HepG2 (cell line): Measurements from ENCODE around the gene CNOT1. TPM values are rescaled to one million over a fixed set of nuclear protein-coding genes. Genes with fewer than 3 reads are reported as not detected.

Experiments
- ATAC-seq: fragments of 200-7000 bp; cut with Tn5 transposase; 3 replicates; pipeline ENCODE4 v1.9.1; 2020; ENCODE audit warnings: mild to moderate bottlenecking, moderate library complexity
- Bru-seq: library from RNA; stranded (reverse); fragments of 400-500 nt; gene quantifications from one replicate; lab custom pipeline; 2021; lab: Mats Ljungman, UMichigan
- BruChase-seq, 2 experiments: library from RNA; stranded (reverse); fragments of 400-500 nt; gene quantifications; one replicate each; lab custom pipeline; 2021; lab: Mats Ljungman, UMichigan
- BruUV-seq: library from RNA; stranded (reverse); fragments of 400-500 nt; replicated peaks from 2 replicates; lab custom pipeline; 2021; lab: Mats Ljungman, UMichigan
- CTCF ChIA-PET: fragments of 300-600 bp; formaldehyde crosslinking; extraction: SDS; loops from one replicate; lab custom pipeline; 2021; ENCODE audit warnings: low total read pairs, inconsistent platforms, low intra/inter-chr PET ratio; lab: Yijun Ruan, JAX
- POLR2A ChIA-PET: fragments of 350-600 bp; sonication (Branson Sonifier 250); formaldehyde crosslinking; loops from one replicate; lab custom pipeline; 2020; ENCODE audit warnings: antibody characterized with exemption, inconsistent platforms; lab: Yijun Ruan, JAX
- DNase-seq: peaks from one replicate; pipeline ENCODE4 v3.0.0-alpha.2; 2015; ENCODE audit warnings: low spot score
- FAIRE-seq: peaks from 3 replicates; lab custom pipeline; 2011; peaks lifted over from hg19 to GRCh38; lab: Jason Lieb, UNC
- H2AFZ ChIP-seq: one replicate; pipeline ENCODE4 v1.6.1; 2011; ENCODE audit warnings: low read length, inconsistent platforms
- H3K27ac ChIP-seq: fragments of 300-600 bp; 3 replicates; pipeline ENCODE4 v1.8.0; 2011; ENCODE audit warnings: mixed run types, mild to moderate bottlenecking, mixed read lengths, low read length, inconsistent platforms; ENCODE audit not compliant: insufficient read depth; ENCODE audit errors: extremely low read length
- H3K27me3 ChIP-seq, 2 experiments: fragments of 200-600 bp in 1 of 2; 2 replicates in 1 of 2; 3 replicates in 1 of 2; pipeline versions ENCODE4 v1.6.0 to v1.8.0; 2011; ENCODE audit warnings: low read length in 2 of 2, mild to moderate bottlenecking in 2 of 2, moderate library complexity in 2 of 2, inconsistent platforms in 1 of 2; ENCODE audit not compliant: insufficient read depth in 2 of 2, control insufficient read depth in 1 of 2
- H3K36me3 ChIP-seq, 2 experiments: fragments of 200-600 bp in 1 of 2; replicated peaks in 1 of 2; 2 replicates in 1 of 2; 3 replicates in 1 of 2; pipeline versions ENCODE4 v1.5.1 to v1.8.0; 2011; ENCODE audit warnings: low read length in 2 of 2, inconsistent platforms in 1 of 2; ENCODE audit not compliant: insufficient read depth in 2 of 2, control insufficient read depth in 1 of 2
- H3K4me1 ChIP-seq: 2 replicates; pipeline ENCODE4 v1.5.1; 2012; ENCODE audit warnings: low read length, inconsistent platforms; ENCODE audit not compliant: insufficient read depth
- H3K4me2 ChIP-seq: 2 replicates; pipeline ENCODE4 v1.6.0; 2011; ENCODE audit warnings: low read depth, low read length, inconsistent platforms
- H3K4me3 ChIP-seq, 3 experiments: fragments of 200-600 bp in 1 of 3; sonication (generic), shearing (Covaris generic) in 1 of 3; replicated peaks in 1 of 3; 2 replicates each; pipeline ENCODE4 v1.5.1; 2011 to 2016; ENCODE audit warnings: low read length in 3 of 3, inconsistent platforms in 2 of 3, low read depth in 2 of 3, mild to moderate bottlenecking in 2 of 3, control low read depth in 1 of 3, mixed read lengths in 1 of 3; ENCODE audit not compliant: insufficient read depth in 1 of 3
- H3K79me2 ChIP-seq: one replicate; pipeline ENCODE4 v1.6.1; 2011; ENCODE audit warnings: low read length, inconsistent platforms; ENCODE audit not compliant: insufficient read depth
- H3K9ac ChIP-seq: 2 replicates; pipeline ENCODE4 v1.6.0; 2011; ENCODE audit warnings: mild to moderate bottlenecking, low read depth, low read length, inconsistent platforms; ENCODE audit not compliant: insufficient read depth
- H3K9me3 ChIP-seq: 2 replicates; pipeline ENCODE4 v1.5.1; 2012; ENCODE audit warnings: mild to moderate bottlenecking, low read length
- H4K20me1 ChIP-seq: 2 replicates; pipeline ENCODE4 v1.6.0; 2011; ENCODE audit warnings: inconsistent platforms, mild to moderate bottlenecking, low read length, moderate library complexity; ENCODE audit not compliant: insufficient read depth
- DZIP1 ChIP-seq: sonication (generic); formaldehyde crosslinking; IDR thresholded peaks from 2 replicates; pipeline ENCODE4 v1.5.0; 2020; ENCODE audit warnings: mild to moderate bottlenecking, missing genetic modification reagents
- HOXA9 ChIP-seq: sonication (generic); formaldehyde crosslinking; IDR thresholded peaks from 2 replicates; pipeline ENCODE4 v1.8.1; 2022; ENCODE audit warnings: missing genetic modification reagents, mild to moderate bottlenecking, moderate library complexity, borderline replicate concordance
- IRF1 ChIP-seq: sonication (generic); formaldehyde crosslinking; IDR thresholded peaks from 2 replicates; pipeline ENCODE4 v1.4.0; 2020; ENCODE audit warnings: low read depth, mild to moderate bottlenecking, missing genetic modification reagents
- MAFG ChIP-seq: sonication (generic); formaldehyde crosslinking; IDR thresholded peaks from 2 replicates; pipeline ENCODE4 v1.5.1; 2020; ENCODE audit warnings: mild to moderate bottlenecking, missing genetic modification reagents
- MXI1 ChIP-seq: IDR thresholded peaks from 3 replicates; pipeline ENCODE4 v1.6.1; 2012; ENCODE audit warnings: low read depth, low read length, inconsistent platforms, borderline replicate concordance
- NKX3-1 ChIP-seq: sonication (generic); formaldehyde crosslinking; IDR thresholded peaks from 2 replicates; pipeline ENCODE4 v1.5.0; 2020; ENCODE audit warnings: missing genetic modification reagents
- TEAD2 ChIP-seq: sonication (generic); formaldehyde crosslinking; IDR thresholded peaks from 2 replicates; pipeline ENCODE4 v1.9.0; 2021; ENCODE audit warnings: missing genetic modification reagents
- TOPORS ChIP-seq: sonication (generic); formaldehyde crosslinking; IDR thresholded peaks from 2 replicates; pipeline ENCODE4 v1.8.0; 2023; ENCODE audit warnings: mild to moderate bottlenecking, missing genetic modification reagents
- ZFY ChIP-seq: sonication (generic); formaldehyde crosslinking; IDR thresholded peaks from 2 replicates; pipeline ENCODE4 v1.4.0; 2020; ENCODE audit warnings: missing genetic modification reagents
- ZKSCAN1 ChIP-seq: fragments of 150-350 bp; IDR thresholded peaks from 2 replicates; pipeline ENCODE4 v1.6.1; 2014; ENCODE audit warnings: low read length
- WGBS: methylation state at CpG from one replicate; pipeline ENCODE4 v1.1.6; 2017; ENCODE audit warnings: low lambda C conversion rate; 5-methylcytosine and 5-hydroxymethylcytosine counted together
- in situ Hi-C: cut with HindIII; loops from 2 replicates; pipeline ENCODE4 v1.10.0; 2017; ENCODE audit warnings: low pct_unique_long_range_greater_than_20kb; ENCODE audit not compliant: extremely low pct_ligation_motif_present
- intact Hi-C: fragments of 100-400 bp; cut with micrococcal nuclease; formaldehyde crosslinking; loops from one replicate; pipeline ENCODE4 v1.10.0; 2022; ENCODE audit not compliant: unreplicated experiment
- long read RNA-seq, 2 experiments: library from RNA in 1 of 2; library from polyadenylated mRNA in 1 of 2; stranded (forward) in 1 of 2; unstranded in 1 of 2; transcript quantifications; one replicate each; pipeline ENCODE4 v2.0.0, GENCODE V29; 2019 to 2022
- polyA minus RNA-seq, 3 experiments: library from RNA; depleted of rRNA, polyadenylated mRNA; stranded (reverse); fragments of >200 nt; gene quantifications; 2 replicates each; pipeline ENCODE4 v1.2.3, GENCODE V29; 2011; ENCODE audit warnings: low replicate concordance in 1 of 3
- polyA plus RNA-seq, 8 experiments: library from polyadenylated mRNA; depleted of rRNA in 3 of 8; stranded (reverse) in 7 of 8; unstranded in 1 of 8; fragments of >200 nt; fragmentation: Illumina TruSeq in 4 of 8; extraction: Trizol in 4 of 8; gene quantifications; 2 replicates each; pipeline versions ENCODE4 v1.2.1 to v1.2.3, GENCODE V29; 2011 to 2016; ENCODE audit warnings: low read depth in 4 of 8, missing spikeins in 1 of 8, mixed read lengths in 1 of 8; ENCODE audit not compliant: insufficient read depth in 1 of 8
- total RNA-seq, 5 experiments: library from RNA; depleted of rRNA; stranded (reverse); fragments of >200 nt; fragmentation: Illumina TruSeq; extraction: Trizol; gene quantifications; 2 replicates each; pipeline ENCODE4 v1.2.3, GENCODE V29; 2016; ENCODE audit warnings: low read depth in 1 of 5

CNOT1 gene
- total RNA-seq (2016; rRNA removed; fragmentation: Illumina TruSeq; extraction: Trizol), result 188 and 399 TPM in 2 replicates
- 51.8 and 55.4 TPM in 2 replicates for total RNA-seq (2016; cell fraction: cytosol; rRNA removed; fragmentation: Illumina TruSeq; extraction: Trizol; ENCODE audit: low read depth)
- 188 and 419 TPM in 2 replicates for total RNA-seq (2016; cell fraction: insoluble cytoplasmic fraction; rRNA removed; fragmentation: Illumina TruSeq; extraction: Trizol)
- total RNA-seq (2016; cell fraction: membrane; rRNA removed; fragmentation: Illumina TruSeq; extraction: Trizol), result 139 and 146 TPM in 2 replicates
- 205 and 251 TPM in 2 replicates for total RNA-seq (2016; cell fraction: nucleus; rRNA removed; fragmentation: Illumina TruSeq; extraction: Trizol)
- polyA plus RNA-seq (2011; rRNA removed), result 232 and 248 TPM in 2 replicates
- 187 and 226 TPM in 2 replicates for polyA plus RNA-seq (2011; cell fraction: cytosol; rRNA removed)
- 193 and 225 TPM in 2 replicates for polyA plus RNA-seq (2011; cell fraction: nucleus; rRNA removed)
- polyA plus RNA-seq (2012), result 169 and 183 TPM in 2 replicates
- polyA plus RNA-seq (2016; cell fraction: cytosol; fragmentation: Illumina TruSeq; extraction: Trizol; ENCODE audit: low read depth), result 35.0 and 38.2 TPM in 2 replicates
- polyA plus RNA-seq (2016; cell fraction: insoluble cytoplasmic fraction; fragmentation: Illumina TruSeq; extraction: Trizol; ENCODE audit: low read depth), result 373 and 400 TPM in 2 replicates
- polyA plus RNA-seq (2016; cell fraction: membrane; fragmentation: Illumina TruSeq; extraction: Trizol; ENCODE audit: low read depth), result 61.4 and 81.8 TPM in 2 replicates
- polyA plus RNA-seq (2016; cell fraction: nucleus; fragmentation: Illumina TruSeq; extraction: Trizol; ENCODE audit: insufficient read depth, low read depth), result 268 and 286 TPM in 2 replicates
- 953 and 1,029 TPM in 2 replicates for polyA minus RNA-seq (2011; rRNA and poly(A)+ RNA removed; ENCODE audit: low replicate concordance)
- polyA minus RNA-seq (2011; cell fraction: cytosol; rRNA and poly(A)+ RNA removed), result 281 and 285 TPM in 2 replicates
- polyA minus RNA-seq (2011; cell fraction: nucleus; rRNA and poly(A)+ RNA removed), result 378 and 429 TPM in 2 replicates
- percentile 95 among the genes with signal in this experiment for Bru-seq, nascent RNA
- BruChase-seq, experiment 1, labeled RNA remaining after a 6-hour chase, result percentile 97 among the genes with signal in this experiment
- BruChase-seq, experiment 2, labeled RNA remaining after a 2-hour chase, result percentile 97 among the genes with signal in this experiment
- long read RNA-seq, experiment 1, full-length matches to known transcripts, result 11 of 29 reads
- long read RNA-seq, experiment 1, partial matches to known transcripts, result 11 of 29 reads
- long read RNA-seq, experiment 1, other reads (novel, unspliced or antisense), result 7 of 29 reads
- long read RNA-seq, experiment 2, full-length matches to known transcripts, result 48 of 396 reads
- long read RNA-seq, experiment 2, partial matches to known transcripts, result 224 of 396 reads
- long read RNA-seq, experiment 2, other reads (novel, unspliced or antisense), result 124 of 396 reads

- peak within 1 kb of the TSS; percentile 100 for H3K9ac ChIP-seq
- FAIRE-seq (peak; percentile 96), DNase-seq (peak; percentile 100), ATAC-seq (peak; percentile 93)
- WGBS, result under 1% methylated on average over 44 of the region's 61 CpGs
- H3K36me3 ChIP-seq, result peaks cover 2 to 6% of the 10 kb centered on the region in 2 experiments; a peak in 2 of 5 replicates
- peaks cover 22% of the 10 kb centered on the region for H4K20me1 ChIP-seq
- peaks cover 47% of the 10 kb centered on the region for H3K79me2 ChIP-seq
- intact Hi-C loops (loop anchor here (1.0 kb wide), 1 partner anchor 24 kb away; no protein-coding TSS in a partner anchor), in situ Hi-C loops (loop anchor here (10.0 kb wide), 2 partner anchors 115 to 295 kb away; partner anchors contain the start of gene SETD6)
- H3K9me3 ChIP-seq, result no peaks in the 10 kb centered on the region
- peak within 1 kb of the TSS; percentile 96 for H3K4me2 ChIP-seq
- H3K27me3 ChIP-seq, result no peaks in the 10 kb centered on the region; a peak in 1 of 5 replicates
- CTCF ChIA-PET, result no interaction called here
- peak within 1 kb of the TSS; percentile 94 to 100 (median 98) for H3K4me3 ChIP-seq
- POLR2A ChIA-PET, result interaction anchor here (1.0 to 2.7 kb wide), 5 partner anchors 12 to 109 kb away, joined by 3 to 10 read pairs (median 5); no protein-coding TSS in a partner anchor
- BruUV-seq, result TSS peak; percentile 87
- H3K4me1 ChIP-seq, result peaks cover 39% of the 10 kb centered on the region
- peak within 1 kb of the TSS; percentile 96 for H2AFZ ChIP-seq
- peak within 1 kb of the TSS; percentile 96 for H3K27ac ChIP-seq
- no peak; the same call in 1 of the 2 replicates for TF ChIP-seq TOPORS
- TF ChIP-seq IRF1 (CRISPR knock-in tag), result peak; percentile 50; the same call in 1 of the 2 replicates
- TF ChIP-seq MXI1, result peak; percentile 90; the same call in 2 of the 3 replicates
- no peak for TF ChIP-seq ZKSCAN1
- no peak for TF ChIP-seq MAFG (CRISPR knock-in tag)
- TF ChIP-seq ZFY (CRISPR knock-in tag), result peak; percentile 67
- no peak for TF ChIP-seq HOXA9 (CRISPR knock-in tag)
- TF ChIP-seq TEAD2 (CRISPR knock-in tag), result peak; percentile 63; the same call in 1 of the 2 replicates
- peak; percentile 90 for TF ChIP-seq NKX3-1
- TF ChIP-seq DZIP1 (CRISPR knock-in tag), result no peak; the same call in 1 of the 2 replicates
Measured at GRCh38 chr16:58629733-58630640, at the start of gene CNOT1. Gene CNOT1 (minus strand): TSS chr16:58629826. CDS start chr16:58599337, 30,489 bp downstream.
